Gastrocnemius medialis (tissue), 4 donors: ENCODE data around the gene ATP6V1G2.

Source experiments
- POLR2A ChIP-seq, 2 donors: fragments of 450-650 bp; IDR thresholded peaks; one replicate each; pipeline ENCODE4 v1.6.1; 2017; ENCODE audit warnings: antibody characterized with exemption in 2 of 2, mild to moderate bottlenecking in 2 of 2, moderate library complexity in 2 of 2
- TF ChIP-seq, protein P1 (sequence below), 5 experiments: fragments of 450-650 bp in 3 of 5; fragments of 200-600 bp in 2 of 5; sonication (generic) in 2 of 5; IDR thresholded peaks in 4 of 5; conservative IDR thresholded peaks in 1 of 5; 1 replicate in 4 of 5; 2 replicates in 1 of 5; pipeline ENCODE4 v1.5.1; 2016 to 2019; ENCODE audit warnings: antibody characterized with exemption in 5 of 5, mild to moderate bottlenecking in 3 of 5, moderate library complexity in 3 of 5

DNA sequence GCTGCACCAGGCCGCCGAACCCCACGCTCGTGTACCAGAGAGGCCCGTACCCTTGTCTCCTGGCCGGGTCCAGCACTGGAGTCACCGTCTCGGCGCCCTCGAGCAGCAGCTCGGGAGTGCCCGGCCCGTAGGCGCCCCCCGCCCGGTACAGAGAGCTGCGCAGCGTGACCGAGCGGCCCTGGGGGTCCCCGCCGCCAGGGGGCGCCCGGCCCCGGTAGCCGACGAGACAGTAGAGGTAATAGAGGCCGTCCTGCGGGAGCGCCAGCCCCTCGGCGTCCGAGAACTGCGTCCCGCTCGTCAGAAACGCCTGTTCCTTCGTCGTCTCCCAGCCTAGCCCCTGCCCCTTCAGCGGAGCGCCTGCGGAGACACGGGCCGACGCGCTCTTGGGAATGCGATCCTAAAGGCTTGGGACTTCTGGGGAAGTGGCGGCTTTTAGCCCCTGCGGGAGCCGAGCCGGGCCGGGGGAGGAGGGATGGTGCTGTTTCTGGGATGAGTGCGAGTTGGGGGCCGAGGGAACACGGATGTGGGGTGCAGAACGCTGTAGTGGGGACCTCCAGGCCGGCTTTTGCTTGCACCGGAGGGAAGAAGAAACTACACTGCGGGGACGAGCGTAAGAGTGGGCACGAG, 34.5 kb upstream of the ATP6V1G2 start:
- TF ChIP-seq, protein P1, sequence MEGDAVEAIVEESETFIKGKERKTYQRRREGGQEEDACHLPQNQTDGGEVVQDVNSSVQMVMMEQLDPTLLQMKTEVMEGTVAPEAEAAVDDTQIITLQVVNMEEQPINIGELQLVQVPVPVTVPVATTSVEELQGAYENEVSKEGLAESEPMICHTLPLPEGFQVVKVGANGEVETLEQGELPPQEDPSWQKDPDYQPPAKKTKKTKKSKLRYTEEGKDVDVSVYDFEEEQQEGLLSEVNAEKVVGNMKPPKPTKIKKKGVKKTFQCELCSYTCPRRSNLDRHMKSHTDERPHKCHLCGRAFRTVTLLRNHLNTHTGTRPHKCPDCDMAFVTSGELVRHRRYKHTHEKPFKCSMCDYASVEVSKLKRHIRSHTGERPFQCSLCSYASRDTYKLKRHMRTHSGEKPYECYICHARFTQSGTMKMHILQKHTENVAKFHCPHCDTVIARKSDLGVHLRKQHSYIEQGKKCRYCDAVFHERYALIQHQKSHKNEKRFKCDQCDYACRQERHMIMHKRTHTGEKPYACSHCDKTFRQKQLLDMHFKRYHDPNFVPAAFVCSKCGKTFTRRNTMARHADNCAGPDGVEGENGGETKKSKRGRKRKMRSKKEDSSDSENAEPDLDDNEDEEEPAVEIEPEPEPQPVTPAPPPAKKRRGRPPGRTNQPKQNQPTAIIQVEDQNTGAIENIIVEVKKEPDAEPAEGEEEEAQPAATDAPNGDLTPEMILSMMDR (IDR thresholded peaks at IDR 0.05 in 4 of 5, conservative IDR thresholded peaks at IDR 0.05 in 1 of 5): peak; percentile 94 to 98 (median 96)
- TF ChIP-seq POLR2A (IDR thresholded peaks at IDR 0.05): peak in 1 of 2 donors; percentile 22
